Activated naive CD4-positive, alpha-beta T cell treated with Interleukin-2 at 50 U/mL for 16 hours (primary cell): ENCODE data around the gene HOXD11.

Experiments
- DNase-seq: peaks from one replicate; pipeline ENCODE4 v3.0.0-alpha.2; 2020

Gene HOXD11

DNA sequence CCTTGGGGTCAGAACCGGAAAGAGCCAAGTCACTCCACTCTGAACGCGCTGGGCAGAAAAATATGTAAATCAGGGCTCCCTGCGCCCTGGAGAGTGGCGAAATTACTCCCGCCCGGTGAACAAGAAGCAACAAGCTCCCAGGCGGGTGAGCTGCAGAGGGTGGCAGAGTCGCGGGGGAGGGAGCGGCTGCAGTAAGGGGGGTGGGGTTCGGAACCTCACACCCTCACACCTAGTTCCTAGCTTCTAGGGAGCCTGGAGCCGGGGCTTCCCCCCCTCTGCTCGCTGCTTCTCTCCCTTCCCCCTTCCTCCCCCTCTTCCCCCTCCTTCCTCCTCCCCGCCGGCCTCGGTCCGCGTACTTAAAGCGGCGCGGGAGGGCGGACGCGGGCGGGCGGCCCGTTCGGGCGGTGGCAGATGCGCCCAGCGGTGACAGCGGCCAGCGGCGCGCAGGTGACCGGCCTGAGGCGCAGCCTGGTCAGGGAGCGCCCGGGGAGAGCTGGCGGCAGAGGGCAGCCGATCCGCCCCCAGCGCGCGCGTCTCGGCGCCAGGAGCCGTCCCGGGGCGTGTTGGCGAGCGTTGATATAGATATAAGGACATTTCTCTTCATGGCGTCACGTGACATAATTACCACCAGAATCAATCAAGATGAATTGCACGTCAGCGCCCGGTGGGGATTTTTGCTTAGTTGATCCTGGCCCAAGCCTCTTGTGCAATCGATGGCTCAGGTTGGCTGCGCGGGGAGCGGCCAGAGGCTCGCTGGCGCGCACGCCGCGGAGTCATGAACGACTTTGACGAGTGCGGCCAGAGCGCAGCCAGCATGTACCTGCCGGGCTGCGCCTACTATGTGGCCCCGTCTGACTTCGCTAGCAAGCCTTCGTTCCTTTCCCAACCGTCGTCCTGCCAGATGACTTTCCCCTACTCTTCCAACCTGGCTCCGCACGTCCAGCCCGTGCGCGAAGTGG lies at the start of gene HOXD11:
Gene HOXD11 (plus strand): TSS at position 700 of the 959 bp plus-strand sequence. CDS start 76 bp downstream, at position 776.
- DNase-seq = no peak

DNA sequence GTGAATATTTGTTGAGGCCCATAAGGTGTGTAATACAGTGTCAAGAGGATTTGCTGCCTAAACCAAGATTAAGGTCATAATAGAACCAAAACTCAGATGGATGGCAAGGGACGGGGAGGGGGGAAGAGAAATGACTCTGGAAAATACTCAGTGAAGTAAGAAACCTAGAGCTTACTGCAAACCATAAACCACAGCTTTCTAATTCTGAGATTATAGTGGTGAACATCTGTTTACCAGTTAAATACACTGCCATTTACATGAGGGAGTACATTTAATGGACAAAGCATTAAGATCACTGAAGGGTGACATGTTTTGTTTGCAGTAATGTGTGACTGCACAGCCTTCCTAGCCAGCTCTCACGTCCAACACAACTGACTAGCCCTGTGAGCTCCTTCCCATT lies 43.1 kb upstream of the HOXD11 start:
- no peak for DNase-seq

DNA sequence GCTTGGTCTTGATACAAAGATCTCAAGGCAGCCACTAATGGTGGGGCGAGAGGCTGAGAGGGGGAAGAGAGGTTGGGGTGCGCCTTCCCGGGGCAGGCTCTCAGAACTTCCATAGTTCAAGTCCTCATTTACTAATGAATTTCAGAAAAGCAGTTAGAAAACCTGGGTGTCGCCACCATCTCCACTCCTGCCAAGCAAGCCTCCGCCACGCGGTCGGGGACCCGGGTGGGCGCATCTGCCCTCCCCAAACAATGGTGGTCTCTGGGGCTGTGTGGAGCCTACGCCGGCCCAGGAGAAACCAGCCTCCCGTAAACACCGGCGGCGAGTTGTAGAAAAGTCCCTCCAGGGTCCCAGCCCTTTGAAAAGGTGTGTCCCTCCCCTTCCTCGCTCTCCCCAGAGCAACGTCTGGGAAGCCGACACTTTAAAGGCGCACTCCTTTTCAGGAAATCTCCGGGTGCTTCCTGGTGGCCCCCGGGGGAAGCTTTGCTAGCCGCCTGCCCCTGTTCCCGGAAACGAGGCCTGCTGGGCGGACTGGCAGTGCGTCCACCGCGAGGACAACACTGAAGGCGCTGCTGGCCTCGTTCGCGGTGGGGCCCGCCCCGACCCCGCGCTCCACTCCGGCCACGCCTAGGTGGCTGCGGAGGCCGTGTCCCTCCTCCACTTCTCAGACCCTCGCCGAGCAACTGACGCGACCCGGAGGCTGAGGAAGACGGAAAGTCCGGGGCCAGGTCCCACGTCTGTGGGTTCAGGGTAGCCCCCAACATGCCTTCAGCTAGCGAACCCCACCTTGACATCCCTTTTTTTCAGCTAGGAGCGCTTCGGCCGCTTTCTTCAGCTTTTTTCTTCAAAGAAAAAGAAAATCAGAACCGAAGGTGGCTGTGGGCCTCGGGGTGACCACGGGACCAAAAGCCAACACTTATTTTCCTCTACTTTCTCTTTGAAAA lies 40.2 kb upstream of the HOXD11 start:
- no peak for DNase-seq

DNA sequence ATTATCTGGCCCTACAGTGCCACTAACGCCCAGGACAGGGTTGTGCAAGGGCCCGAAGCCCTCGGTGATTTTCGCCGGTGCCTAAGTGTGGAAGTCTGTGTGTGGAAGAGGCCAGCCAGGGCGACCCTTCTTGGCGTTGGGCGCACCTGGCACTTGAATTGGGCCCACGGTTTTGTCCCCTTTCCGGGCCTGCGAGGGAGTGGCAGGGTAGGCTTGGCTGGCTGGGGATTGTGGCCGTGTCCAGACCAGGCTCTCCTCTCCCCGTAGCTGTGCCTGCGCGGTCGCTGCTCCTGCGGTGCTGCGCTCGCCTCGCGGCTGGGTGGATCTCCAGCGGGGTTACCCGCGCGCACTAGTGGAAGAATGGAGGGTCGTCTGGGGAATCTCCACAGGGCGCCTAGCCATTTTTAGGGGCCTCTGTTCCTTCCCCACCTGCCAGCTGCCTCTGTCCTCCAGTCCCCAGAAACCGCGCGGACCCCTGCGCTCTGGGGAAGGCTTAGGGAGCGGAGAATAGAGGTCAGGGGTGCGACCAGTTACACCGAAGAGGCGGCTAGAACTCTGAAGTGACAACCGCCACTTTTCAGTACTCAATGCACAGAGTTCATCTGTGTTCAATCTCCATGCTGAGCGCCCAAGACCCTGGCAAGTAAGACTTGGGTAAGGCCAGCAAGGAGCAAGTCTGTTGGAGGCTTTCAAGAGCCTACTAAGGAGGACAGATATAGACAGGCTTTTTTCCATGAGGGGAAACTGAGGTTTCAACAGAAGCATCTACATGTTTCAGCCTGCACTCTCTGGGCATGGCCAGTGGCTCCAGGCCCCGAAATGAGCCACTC lies 39.3 kb upstream of the HOXD11 start:
- DNase-seq = no peak

DNA sequence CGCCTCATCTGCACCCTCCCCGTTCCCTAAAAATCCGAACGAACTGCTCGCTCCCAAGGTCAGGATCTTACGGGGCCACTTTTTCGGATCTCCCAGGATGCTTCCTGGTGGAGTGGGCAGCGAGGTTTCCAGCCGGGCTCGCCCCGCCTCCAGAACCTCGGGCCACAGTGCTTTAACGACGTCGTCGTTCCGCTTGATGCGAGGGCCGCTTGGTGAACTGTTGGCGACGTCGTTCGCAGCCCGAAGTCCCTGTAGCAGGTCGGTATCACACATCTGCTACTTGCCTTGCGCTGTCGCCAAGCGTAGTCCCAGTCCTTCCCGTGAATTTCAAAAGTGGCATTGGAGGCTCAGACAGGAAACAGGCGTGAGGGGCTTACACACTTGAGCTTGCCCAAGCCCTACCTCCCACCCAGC lies 38.7 kb upstream of the HOXD11 start:
- DNase-seq = no peak

DNA sequence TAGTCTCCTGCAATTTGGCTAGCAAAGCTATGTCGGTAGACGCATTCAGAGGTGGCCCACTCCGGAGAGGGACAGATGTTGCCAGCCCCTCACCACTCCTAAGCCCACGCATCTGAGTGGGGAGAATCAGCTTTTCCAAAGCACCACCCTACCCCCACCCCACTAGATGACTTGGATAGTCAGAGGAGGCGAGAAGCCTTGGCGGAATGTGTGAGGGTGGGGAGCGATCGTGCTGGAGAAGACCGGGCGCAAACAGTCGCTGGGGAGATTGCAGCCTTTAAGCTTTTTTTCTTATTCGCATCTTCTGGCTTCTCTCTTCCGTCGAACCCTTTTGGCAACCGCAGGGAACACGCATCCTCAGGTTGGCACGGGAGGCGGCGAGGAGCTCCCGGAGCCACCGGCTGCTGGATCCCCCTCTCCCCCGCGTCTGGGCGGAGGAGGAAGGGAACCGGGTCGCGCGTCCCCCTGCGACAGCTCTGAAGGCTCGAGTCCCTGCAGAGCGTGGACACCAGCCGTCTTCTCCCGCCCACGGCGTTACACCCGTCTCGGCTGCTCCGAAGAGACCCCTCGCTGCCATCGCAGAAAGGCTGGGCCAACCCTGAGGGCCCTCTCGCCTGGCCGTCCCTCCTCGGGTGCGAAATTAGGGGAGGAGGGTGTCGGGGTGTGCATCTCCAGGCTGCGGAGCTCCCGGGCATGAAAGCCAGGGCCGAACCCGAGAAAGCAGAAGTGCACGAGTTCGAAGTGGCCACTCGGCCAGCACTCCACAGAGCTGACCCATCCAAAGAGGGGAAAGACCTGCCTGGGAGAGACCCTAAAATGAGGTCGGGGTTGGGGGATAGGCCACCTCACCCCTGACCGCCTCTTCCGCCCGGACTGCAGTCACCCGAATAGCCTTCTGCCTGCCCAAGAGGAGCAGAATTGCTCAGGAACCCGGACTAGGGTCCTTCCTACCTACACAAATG lies 35.5 kb upstream of the HOXD11 start:
- no peak for DNase-seq

DNA sequence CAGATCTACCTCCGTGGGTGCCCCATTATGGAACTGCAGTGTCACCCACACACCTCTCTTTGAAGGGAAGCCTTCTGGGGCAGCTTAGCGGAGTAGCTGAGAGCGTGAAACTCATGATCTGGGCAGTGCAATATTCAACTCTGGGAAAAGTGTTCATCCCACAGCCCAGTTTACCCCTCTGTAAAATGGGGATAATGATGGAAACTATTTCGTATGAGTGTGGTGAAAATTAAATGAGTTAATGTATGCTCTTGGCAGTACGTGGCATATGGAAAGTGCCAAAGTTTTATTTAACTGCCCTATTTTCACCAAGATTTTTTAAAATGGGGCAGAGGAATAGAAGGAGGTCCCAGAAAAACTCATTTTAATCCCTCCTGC lies 34.8 kb upstream of the HOXD11 start:
- no peak for DNase-seq

DNA sequence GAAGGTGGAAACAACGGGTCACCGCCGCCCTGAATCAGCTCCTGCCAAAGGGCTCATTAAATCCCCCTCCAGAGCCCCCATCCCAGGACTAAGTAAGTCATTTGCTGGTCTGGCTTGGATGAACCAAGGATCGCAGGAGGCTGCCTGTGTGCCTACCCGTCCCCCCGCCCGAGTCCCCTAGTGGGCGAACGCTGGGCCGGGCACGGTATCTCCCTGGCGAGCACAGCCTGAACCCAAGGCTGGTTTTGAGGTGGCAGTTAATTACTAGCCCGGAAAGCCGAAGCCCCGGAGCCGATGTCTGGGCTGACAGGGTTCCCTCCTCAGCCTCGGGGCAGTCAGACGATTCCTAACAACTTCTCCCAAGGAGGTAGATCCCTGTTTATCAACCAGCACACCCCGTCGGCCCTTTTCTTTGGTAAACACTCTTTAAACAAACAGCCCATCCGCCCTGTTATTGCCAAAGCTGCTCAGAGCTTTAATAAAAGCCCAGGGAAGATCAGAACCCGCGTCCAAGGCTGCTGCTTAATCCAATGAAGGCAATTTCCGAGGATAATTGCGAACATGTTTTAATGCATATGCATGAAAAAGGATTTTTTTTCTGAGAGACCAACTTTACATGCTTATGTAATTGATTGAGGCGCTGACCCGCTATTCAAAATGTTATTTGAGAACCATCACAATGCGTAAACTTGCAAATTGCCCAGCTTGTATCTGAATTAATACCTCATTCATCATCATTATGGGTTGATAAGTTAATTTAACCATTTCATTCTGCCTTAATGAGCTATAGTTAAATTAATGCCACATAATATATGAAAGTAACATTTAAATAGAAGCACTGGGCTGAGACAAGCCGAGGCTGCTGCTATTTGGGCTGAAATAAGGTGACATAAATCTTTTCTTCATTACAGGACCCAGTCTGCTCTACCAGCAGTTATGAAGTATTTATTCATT lies 33.9 kb upstream of the HOXD11 start:
- DNase-seq = no peak

DNA sequence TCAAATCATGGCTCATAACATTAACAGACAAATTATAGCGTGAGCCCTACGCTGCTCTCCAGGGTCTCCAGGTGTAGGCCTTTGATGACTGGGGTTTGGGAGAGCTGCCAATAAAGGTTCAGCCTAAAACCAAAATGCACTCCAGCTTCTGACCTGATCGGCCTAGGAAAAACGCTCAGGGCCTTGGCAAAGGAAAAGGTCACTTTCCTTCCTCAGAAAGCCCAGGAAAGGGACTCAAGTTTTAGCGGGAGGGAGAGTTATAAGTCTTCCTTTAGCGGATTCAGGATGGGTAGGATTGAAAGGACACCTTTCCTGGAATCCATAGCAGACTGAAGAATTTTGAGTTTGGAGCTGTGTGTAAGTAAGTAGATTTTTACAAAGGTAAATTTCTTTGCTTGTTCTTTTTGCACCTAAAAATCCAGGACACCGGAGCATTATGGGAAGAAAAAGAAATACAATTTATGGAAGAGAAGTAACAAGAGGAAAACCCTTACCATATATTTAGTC lies 32.1 kb upstream of the HOXD11 start:
- no peak for DNase-seq

DNA sequence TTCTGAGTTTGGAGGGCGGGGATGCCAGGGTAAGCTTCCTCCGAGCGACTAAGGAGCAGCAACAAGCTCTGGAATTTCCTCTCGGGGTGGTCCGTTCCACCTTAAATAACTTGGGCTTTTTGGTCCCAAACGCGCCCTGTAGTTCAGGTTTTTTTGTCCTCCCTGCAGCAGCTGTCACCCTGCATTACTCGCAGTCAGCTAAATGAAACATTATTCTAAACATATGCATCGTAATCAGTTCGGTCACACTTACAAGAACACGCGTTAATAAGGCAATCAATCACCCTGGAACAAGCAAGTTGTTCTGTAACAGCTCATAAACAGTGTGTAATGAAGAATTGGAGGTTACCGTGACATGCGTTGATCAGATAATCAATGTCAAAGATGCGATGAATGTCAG lies 31.6 kb upstream of the HOXD11 start:
- DNase-seq = no peak

DNA sequence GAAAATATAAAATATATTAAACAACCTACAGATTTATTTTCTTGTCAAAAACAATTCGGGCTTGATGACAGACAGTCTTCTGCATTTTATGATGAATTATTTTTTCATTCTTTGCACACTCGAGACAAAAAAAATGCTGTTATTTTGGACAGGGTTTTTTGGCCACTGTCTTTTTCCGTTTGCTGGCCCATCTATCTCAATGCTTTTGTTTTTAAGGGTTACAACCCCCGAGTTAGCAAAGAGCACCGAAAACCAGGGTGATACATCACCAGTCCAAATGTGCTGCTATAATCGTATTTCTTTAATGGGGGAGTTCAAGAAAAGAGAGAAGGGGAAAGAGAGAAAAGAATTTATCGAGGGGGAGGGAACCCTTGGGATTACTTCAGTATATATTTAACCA lies 31.0 kb upstream of the HOXD11 start:
- DNase-seq = no peak

DNA sequence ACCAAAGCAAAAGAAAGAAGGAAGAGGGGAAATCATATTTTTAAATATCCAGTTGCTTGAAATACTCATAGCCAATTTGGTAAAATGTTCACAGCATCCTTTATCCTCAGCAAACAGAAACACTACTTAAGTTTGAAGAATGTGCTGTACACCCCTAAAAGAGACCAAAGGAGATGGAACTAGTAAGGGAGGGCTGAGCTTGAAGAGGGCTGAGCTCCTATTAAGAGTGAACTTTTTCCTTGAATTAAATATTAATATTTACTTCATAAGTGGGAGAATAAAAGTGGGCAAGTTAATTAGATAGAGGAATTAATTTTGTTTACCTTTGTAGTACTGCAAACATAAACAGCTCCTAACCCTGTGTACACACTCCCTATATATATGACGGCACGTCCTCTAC lies 30.3 kb upstream of the HOXD11 start:
- no peak for DNase-seq

DNA sequence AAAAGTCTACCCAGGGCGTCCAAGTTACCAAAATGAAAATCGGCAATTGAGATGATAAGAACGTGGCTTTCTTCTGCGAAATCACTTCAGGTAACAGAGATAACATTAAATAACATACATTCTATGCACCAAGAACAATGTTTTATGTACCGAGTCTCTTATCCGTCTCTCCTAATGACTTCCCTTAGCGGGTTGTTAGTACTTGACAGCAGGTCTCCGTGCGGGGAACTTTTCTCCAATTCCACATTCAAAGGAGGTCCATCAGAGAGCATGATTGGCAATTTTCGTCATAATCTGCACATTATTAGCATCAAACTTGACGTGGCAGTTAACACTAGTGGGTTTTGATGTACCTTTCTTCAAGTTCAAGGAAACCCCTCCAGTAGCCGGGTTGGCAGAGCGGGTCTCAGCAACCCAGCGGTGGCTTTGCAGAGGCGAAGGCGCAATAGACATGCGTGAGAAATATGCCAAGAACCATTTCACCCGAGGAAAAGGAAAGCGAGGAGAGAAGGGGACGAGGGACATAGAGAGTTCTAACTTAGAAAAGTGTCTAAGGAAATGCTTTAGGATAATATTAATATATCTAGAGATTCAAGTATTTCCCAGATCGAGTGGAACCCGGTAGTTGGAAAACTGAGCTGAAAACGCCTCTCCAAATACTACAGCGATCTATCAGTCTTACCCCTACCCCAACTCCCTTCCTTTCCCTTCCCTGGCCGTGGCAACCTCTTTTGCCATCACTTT lies 28.4 kb upstream of the HOXD11 start:
- DNase-seq = no peak

DNA sequence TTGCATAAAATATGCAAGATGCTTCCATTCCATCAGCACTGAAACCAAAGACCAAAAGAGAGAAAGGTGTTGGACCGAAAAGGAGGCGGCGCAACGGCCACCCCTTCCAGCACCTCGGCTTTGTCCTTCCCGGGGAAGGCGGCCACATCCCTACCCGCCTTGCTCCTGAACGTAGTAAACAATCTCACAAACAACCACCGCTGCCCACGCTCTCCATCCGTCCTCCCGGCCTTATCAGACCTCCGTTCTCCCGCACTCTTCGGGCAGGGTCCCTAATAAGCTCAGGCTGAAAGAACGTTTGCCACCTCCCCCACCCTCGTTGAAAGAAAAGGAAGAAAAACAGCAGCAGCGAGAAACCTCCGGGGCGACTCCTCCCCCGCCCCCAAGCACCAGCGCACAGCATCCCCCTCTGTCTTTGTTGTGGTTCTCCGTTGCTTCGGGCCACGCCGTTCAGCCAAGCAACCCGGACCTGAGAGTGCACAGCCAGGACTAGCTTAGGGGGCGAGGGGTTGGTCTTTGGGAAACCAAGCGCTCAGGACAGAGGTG lies 27.7 kb upstream of the HOXD11 start:
- no peak for DNase-seq

DNA sequence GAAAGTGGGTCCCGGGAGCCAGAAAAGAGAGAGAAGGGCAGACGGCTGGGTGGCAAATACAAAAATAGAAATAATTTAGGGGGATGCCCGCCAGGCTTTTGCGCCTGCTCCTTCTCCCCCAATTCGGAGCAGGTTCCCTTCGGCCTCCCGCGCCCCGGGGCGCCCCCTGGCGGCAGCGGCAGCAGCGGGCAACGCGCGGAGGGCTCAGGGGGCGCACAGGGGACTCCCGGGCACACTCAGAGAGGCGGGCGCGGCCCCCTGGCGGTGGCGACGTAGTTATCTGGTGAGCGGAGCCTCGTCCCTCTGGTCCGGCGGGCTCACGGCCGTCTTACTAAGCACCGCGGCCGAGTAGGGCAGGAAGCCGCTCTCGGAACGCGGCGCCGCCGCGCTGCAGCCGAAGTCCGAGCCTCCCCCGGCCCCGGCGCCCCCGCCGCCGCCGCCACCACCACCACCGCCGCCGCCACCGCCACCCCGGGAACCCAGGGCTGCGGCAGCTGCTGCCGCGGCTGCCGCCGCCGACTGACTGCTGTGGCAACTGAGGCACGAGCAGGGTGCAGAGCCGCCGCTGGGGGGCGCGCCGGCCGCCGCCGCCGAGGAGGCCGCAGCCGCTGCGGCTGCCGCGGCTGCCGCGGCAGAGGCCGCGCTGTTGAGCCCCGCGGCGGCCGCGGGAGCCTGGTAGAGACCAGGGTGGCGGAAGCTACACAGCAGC lies 27.1 kb upstream of the HOXD11 start:
- no peak for DNase-seq

DNA sequence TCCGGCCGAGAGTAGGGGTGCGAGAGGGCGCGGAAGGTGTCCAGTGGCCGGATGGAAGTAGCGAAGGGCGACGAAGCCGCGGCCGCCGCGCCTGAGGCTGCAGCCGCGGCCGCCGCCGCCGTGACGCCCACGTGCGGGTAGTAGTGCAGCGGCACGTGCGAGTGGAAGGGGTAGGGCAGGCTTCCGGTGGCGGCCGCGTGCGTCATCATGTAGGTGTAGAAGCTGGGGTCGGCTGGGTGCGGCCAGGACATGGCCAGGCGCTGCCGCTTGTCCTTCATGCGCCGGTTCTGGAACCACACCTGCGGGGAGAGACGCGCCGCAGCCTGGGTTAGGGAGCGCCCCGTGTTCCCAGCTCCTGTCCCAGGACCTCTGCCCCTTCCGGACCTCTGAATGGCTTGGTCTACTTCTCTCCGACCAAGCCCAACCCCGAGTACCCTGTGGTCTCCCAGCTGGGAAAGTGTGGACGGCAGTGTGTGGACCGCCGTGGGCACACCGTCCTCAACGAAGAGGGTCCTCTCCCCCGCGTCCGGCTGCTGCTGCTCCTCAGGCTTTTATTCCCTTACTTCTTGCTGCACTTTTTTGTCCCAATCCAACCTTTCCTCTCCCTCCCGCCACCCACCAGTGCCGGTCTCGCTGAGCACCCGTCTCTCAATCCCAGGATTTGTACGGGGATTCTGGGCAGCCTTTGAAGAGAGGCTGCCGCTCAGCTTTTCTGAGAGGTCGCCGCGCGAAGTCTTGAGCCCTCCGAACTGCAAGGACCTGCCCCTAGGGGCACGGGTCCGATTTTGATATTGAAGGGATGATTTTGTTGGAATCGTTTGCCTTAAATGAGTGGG lies 26.3 kb upstream of the HOXD11 start:
- DNase-seq = no peak

DNA sequence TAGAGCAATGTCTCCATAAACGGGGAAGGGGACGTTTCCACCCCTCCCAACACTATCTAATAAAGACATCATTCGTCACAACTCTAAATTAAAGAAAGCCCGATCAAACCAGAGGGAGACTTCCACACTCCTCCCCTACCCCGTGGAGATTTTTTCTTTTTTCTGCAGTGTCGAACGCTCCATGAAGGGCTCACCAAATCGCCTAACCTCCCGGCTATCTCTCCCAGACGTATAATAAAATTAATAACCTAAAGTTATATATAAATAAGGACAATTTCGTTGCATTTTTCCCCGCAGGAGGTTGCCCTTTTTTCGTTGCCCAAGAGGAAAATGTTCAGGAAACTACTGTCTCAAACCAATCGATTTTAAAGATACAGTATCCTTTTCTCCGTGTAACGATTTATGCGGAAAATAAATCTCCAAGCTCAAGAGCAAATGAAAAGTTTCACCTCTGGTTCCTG lies 25.7 kb upstream of the HOXD11 start:
- DNase-seq = no peak
